ENCODE results near the gene PCBP2.

PCBP2 gene

GRCh38 chr12:53495903-53496751, 44.2 kb downstream of the PCBP2 start:
- DNase-seq = no peak

- no peak for DNase-seq
These were observed 44.8 kb downstream of the PCBP2 start for GRCh38 chr12:53496752-53497032.

GRCh38 chr12:53497461-53497860, 45.6 kb downstream of the PCBP2 start:
- DNase-seq = no peak

- no peak for DNase-seq
These were observed 46.3 kb downstream of the PCBP2 start for GRCh38 chr12:53498235-53498630.

GRCh38 chr12:53499266-53500141, 47.6 kb downstream of the PCBP2 start, which contains the start of gene MAP3K12:
Gene MAP3K12, minus strand, starts transcription at chr12:53499458. Its CDS starts 12,067 bp downstream, at chr12:53487391.
- peak; percentile 43 for DNase-seq

- DNase-seq = no peak
These were observed 48.4 kb downstream of the PCBP2 start for GRCh38 chr12:53500142-53500775.

- peak; percentile 99 for DNase-seq
These were observed 49.1 kb downstream of the PCBP2 start, which contains the start of gene TARBP2 for GRCh38 chr12:53500776-53501614. Gene TARBP2, plus strand, starts transcription at chr12:53501283. Its CDS starts 126 bp downstream, at chr12:53501409.

GRCh38 chr12:53501615-53502181, 49.8 kb downstream of the PCBP2 start:
- no peak for DNase-seq

GRCh38 chr12:53502331-53502730, 50.4 kb downstream of the PCBP2 start:
- DNase-seq = no peak

- no peak for DNase-seq
These were observed 51.3 kb downstream of the PCBP2 start for GRCh38 chr12:53502983-53503728.

- DNase-seq = no peak
These were observed 52.4 kb downstream of the PCBP2 start for GRCh38 chr12:53504004-53504920.

- no peak for DNase-seq
These were observed 53.2 kb downstream of the PCBP2 start for GRCh38 chr12:53505086-53505485.

GRCh38 chr12:53505555-53506449, 53.9 kb downstream of the PCBP2 start:
- DNase-seq = no peak

GRCh38 chr12:53506450-53506785, 54.5 kb downstream of the PCBP2 start:
- no peak for DNase-seq

- no peak for DNase-seq
These were observed 55.1 kb downstream of the PCBP2 start, which contains the start of gene NPFF for GRCh38 chr12:53506881-53507602. Gene NPFF, minus strand, starts transcription at chr12:53507484. Its CDS starts 10 bp downstream, at chr12:53507474.

- no peak for DNase-seq
These were observed 55.6 kb downstream of the PCBP2 start for GRCh38 chr12:53507603-53507885.

- peak; percentile 54 for DNase-seq
These were observed 56.8 kb downstream of the PCBP2 start for GRCh38 chr12:53508534-53509170.

- DNase-seq = no peak
These were observed 58.4 kb downstream of the PCBP2 start for GRCh38 chr12:53510181-53510812.
